ENCODE data around the gene DGCR8.

DGCR8 gene

GRCh38 chr22:20141186-20142077, 61.4 kb downstream of the DGCR8 start:
- Histone ChIP-seq H3K4me3 (ENCODE audit: low read length) (no peak overlapping the region), H3K9me2 (replicated peaks; ENCODE audit: control insufficient read depth, low read length) (no peaks in the 10 kb centered on the region), H3F3A (ENCODE audit: control insufficient read depth, insufficient read depth) (no peaks in the 10 kb centered on the region), H3K4me1 (ENCODE audit: control insufficient read depth, low read length) (peaks cover 6% of the 10 kb centered on the region), H3K36me3 (ENCODE audit: control insufficient read depth, low read length) (no peaks in the 10 kb centered on the region), H3K4me2 (ENCODE audit: low read length) (no peak overlapping the region), H3K9me3 (ENCODE audit: control insufficient read depth, insufficient read depth, low read length) (no peaks in the 10 kb centered on the region), H3K27me3 (ENCODE audit: control insufficient read depth, low read length) (no peaks in the 10 kb centered on the region), H4K20me1 (ENCODE audit: control insufficient read depth, insufficient read depth, low read depth, low read length) (0 out of 2 replicates have a peak, but pooled peaks cover 2% of the 10 kb centered on the region), H3K79me2 (ENCODE audit: control insufficient read depth, low read length) (no peaks in the 10 kb centered on the region), H3K27ac (ENCODE audit: low read depth, low read length) (no peak overlapping the region)
- no peak for TF ChIP-seq EZH2phosphoT487 (IDR thresholded peaks at IDR 0.05; ENCODE audit: borderline replicate concordance, low read length)
- TF ChIP-seq CTCF (IDR thresholded peaks at IDR 0.05; ENCODE audit: low read depth, low read length, poor library complexity, severe bottlenecking): no peak

DNA sequence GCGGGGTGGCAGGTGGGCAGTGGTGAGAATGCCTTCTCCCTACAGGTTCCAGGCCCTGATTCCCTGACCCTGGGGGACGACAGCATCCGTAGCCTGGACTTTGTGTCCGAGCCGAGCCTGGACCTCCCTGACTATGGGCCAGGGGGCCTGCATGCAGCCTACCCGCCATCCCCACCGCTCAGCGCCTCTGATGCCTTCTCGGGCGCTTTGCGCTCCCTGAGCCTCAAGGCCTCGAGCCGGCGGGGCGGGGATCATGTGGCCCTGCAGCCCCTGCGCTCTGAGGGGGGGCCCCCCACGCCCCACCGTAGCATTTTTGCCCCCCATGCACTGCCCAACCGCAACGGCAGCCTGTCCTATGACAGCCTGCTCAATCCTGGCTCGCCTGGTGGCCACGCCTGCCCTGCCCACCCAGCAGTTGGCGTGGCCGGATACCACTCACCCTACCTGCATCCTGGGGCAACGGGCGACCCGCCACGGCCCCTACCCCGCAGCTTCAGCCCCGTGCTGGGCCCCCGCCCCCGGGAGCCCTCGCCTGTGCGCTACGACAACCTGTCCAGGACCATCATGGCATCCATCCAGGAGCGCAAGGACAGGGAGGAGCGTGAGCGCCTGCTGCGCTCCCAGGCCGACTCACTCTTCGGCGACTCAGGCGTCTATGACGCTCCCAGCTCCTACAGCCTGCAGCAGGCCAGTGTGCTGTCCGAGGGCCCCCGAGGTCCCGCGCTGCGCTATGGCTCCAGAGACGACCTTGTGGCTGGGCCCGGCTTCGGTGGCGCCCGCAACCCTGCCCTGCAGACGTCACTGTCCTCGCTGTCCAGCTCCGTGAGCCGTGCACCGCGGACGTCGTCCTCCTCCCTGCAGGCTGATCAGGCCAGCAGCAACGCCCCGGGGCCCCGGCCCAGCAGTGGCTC, 62.9 kb downstream of the DGCR8 start:
- H4K20me1 ChIP-seq (ENCODE audit: control insufficient read depth, insufficient read depth, low read depth, low read length): no peaks in the 10 kb centered on the region
- H3K27me3 ChIP-seq (ENCODE audit: control insufficient read depth, low read length): no peaks in the 10 kb centered on the region
- H3K36me3 ChIP-seq (ENCODE audit: control insufficient read depth, low read length): no peaks in the 10 kb centered on the region
- H3K9me3 ChIP-seq (ENCODE audit: control insufficient read depth, insufficient read depth, low read length): no peaks in the 10 kb centered on the region
- H3K79me2 ChIP-seq (ENCODE audit: control insufficient read depth, low read length): no peaks in the 10 kb centered on the region
- no peak overlapping the region for H3K4me3 ChIP-seq (ENCODE audit: low read length)
- H3F3A ChIP-seq (ENCODE audit: control insufficient read depth, insufficient read depth): no peaks in the 10 kb centered on the region
- no peaks in the 10 kb centered on the region for H3K9me2 ChIP-seq (replicated peaks; ENCODE audit: control insufficient read depth, low read length)
- H3K4me2 ChIP-seq (ENCODE audit: low read length): no peak overlapping the region
- peaks cover 1% of the 10 kb centered on the region for H3K4me1 ChIP-seq (ENCODE audit: control insufficient read depth, low read length)
- no peak overlapping the region for H3K27ac ChIP-seq (ENCODE audit: low read depth, low read length)
- TF ChIP-seq CTCF (IDR thresholded peaks at IDR 0.05; ENCODE audit: low read depth, low read length, poor library complexity, severe bottlenecking) (no peak), EZH2phosphoT487 (IDR thresholded peaks at IDR 0.05; ENCODE audit: borderline replicate concordance, low read length) (no peak)

- Histone ChIP-seq H3K36me3 (ENCODE audit: control insufficient read depth, low read length) (no peaks in the 10 kb centered on the region), H3F3A (ENCODE audit: control insufficient read depth, insufficient read depth) (no peaks in the 10 kb centered on the region), H3K4me2 (ENCODE audit: low read length) (no peak overlapping the region), H3K27me3 (ENCODE audit: control insufficient read depth, low read length) (no peaks in the 10 kb centered on the region), H3K9me2 (replicated peaks; ENCODE audit: control insufficient read depth, low read length) (no peaks in the 10 kb centered on the region), H4K20me1 (ENCODE audit: control insufficient read depth, insufficient read depth, low read depth, low read length) (no peaks in the 10 kb centered on the region), H3K4me1 (ENCODE audit: control insufficient read depth, low read length) (no peaks in the 10 kb centered on the region), H3K27ac (ENCODE audit: low read depth, low read length) (no peak overlapping the region), H3K79me2 (ENCODE audit: control insufficient read depth, low read length) (no peaks in the 10 kb centered on the region), H3K9me3 (ENCODE audit: control insufficient read depth, insufficient read depth, low read length) (no peaks in the 10 kb centered on the region), H3K4me3 (ENCODE audit: low read length) (no peak overlapping the region)
- TF ChIP-seq EZH2phosphoT487 (IDR thresholded peaks at IDR 0.05; ENCODE audit: borderline replicate concordance, low read length): no peak
- no peak for TF ChIP-seq CTCF (IDR thresholded peaks at IDR 0.05; ENCODE audit: low read depth, low read length, poor library complexity, severe bottlenecking)
Observed at GRCh38 chr22:20143883-20144665, 64.0 kb downstream of the DGCR8 start.

Data from DOHH2 (cell line).